Coronary artery (tissue), 2 donors: Measurements from ENCODE around the gene ANKRD2.

Source experiments
- DNase-seq: peaks from one replicate; pipeline ENCODE4 v3.0.0-alpha.2; 2017; ENCODE audit warnings: low spot score
- H3K27ac ChIP-seq, 2 donors: fragments of 200-600 bp; sonication (generic); one replicate each; pipeline ENCODE4 v1.5.1; 2016 to 2019
- H3K4me3 ChIP-seq: fragments of 200-600 bp; sonication (generic); 2 replicates; pipeline ENCODE4 v1.5.1; 2016; ENCODE audit warnings: mild to moderate bottlenecking, moderate library complexity
- TF ChIP-seq, protein P1 (sequence below): fragments of 200-600 bp; sonication (generic); IDR thresholded peaks from one replicate; pipeline ENCODE4 v1.5.1; 2019; ENCODE audit warnings: antibody characterized with exemption

Gene ANKRD2

DNA sequence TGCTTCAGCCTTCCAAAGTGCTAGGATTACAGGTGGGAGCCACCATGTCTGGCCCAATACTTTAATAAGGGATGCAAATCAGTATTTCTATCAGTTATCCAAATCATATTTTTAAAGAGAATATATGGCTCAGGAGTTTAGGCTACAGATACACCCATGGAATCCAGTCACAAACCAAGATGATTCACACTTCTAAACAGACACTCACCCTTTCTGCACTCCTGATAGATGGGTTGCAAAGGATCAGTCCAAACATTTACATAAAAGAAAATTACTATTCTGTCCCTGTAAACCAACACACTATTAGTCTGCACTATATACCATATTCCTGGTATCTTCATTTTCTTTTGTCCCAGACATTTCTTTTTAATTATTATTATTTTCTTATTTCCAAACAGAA lies 58.5 kb downstream of the ANKRD2 start:
- no peak for DNase-seq
- TF ChIP-seq, protein P1, sequence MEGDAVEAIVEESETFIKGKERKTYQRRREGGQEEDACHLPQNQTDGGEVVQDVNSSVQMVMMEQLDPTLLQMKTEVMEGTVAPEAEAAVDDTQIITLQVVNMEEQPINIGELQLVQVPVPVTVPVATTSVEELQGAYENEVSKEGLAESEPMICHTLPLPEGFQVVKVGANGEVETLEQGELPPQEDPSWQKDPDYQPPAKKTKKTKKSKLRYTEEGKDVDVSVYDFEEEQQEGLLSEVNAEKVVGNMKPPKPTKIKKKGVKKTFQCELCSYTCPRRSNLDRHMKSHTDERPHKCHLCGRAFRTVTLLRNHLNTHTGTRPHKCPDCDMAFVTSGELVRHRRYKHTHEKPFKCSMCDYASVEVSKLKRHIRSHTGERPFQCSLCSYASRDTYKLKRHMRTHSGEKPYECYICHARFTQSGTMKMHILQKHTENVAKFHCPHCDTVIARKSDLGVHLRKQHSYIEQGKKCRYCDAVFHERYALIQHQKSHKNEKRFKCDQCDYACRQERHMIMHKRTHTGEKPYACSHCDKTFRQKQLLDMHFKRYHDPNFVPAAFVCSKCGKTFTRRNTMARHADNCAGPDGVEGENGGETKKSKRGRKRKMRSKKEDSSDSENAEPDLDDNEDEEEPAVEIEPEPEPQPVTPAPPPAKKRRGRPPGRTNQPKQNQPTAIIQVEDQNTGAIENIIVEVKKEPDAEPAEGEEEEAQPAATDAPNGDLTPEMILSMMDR: no peak
- no peak overlapping the region for H3K4me3 ChIP-seq
- no peak overlapping the region for H3K27ac ChIP-seq

DNA sequence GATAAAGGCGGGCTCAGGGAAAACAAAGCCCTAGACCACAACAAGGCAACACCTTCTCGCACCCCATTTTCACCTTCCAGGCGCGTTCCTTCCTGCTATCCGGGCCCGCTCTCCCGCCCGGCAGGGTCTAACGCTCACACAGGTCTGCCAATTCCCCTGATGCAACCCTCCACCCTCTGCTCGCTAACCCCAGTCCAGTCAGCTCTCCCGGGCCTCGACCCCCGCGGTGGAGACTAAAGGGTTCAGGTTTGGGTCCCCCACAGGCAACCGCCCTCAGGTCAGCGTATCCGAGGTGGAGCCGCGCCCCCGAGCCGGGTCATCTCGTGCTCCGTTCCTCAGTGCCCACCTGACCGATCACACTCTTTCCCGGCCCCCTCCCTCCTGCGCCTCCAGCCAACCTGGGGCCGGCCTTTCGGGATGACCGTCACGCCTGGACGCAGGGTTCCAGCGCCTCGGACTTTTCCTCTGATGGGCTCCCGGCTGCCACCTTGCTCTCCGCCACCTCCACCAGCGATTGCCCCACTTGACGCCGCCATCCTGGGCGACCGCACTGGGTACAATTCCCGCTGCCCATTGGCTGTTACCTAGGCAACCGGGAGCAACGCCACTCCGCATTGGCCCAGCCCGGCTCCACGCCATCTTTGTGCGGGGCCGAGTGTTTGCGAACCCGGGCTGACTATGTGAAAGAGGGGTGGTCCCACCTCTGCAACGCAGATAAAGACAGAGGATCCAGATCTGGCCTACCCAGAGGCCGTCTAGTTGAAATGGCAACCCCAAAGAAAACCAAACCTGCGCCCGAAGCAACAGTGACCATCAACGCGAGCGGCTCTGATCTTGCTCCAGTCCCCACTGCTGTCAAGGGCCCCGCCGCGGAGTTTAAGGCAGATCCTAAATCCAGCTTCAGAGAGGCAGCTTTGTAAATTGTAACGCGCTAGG lies 60.6 kb downstream of the ANKRD2 start, which contains the start of gene MORN4:
Gene MORN4, minus strand, starts transcription at position 552 of the 936 bp plus-strand sequence. CDS start 13,847 bp downstream, outside the sequence.
- DNase-seq: peak; percentile 94
- H3K27ac ChIP-seq: peak within 1 kb of the TSS; percentile 54 to 74
- H3K4me3 ChIP-seq: peak within 1 kb of the TSS; percentile 97
- TF ChIP-seq, protein P1: no peak
